Measurements from ENCODE around the gene DCUN1D3.

DCUN1D3 gene

DNA sequence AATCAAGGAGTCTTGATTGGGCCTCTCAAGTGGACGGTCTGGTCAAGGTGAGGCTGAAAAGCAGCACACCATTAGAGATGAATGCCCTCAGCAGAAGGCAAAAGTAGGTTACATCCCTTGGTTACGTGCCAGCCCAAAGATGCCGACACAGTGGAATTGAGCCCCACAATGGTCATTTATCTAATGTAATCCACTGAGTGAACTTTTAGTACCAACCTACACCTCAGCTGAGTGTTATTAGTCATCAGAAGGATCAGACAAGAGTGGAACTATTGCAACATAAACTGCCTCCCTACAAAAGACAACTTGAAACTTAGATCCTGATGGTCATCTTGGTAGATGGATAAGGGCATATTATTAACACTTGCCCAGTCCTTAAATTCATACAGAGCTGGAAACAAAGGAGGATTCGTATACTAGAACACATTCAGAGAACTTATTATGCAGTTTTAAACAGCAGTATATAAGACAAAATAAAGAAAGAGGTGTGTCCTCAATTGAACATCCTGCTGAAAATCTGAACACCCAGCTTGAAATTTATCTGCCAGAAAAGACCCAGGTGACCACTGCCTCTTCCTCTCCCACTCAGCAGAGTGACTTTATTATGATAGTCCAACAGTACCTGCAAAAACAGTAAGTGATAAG lies 2.8 kb downstream of the DCUN1D3 start:
- Histone ChIP-seq H3K27ac (ENCODE audit: insufficient read depth, low read length, poor library complexity, severe bottlenecking) (no peak overlapping the region), H3K36me3 (ENCODE audit: control insufficient read depth, insufficient read depth, low read length) (peaks cover 2% of the 10 kb centered on the region), H3K9me3 (ENCODE audit: control insufficient read depth, low read length) (no peaks in the 10 kb centered on the region), H3K27me3 (replicated peaks; ENCODE audit: control insufficient read depth, insufficient read depth, low read length, poor library complexity, severe bottlenecking) (no peaks in the 10 kb centered on the region), H3K4me1 (ENCODE audit: control insufficient read depth, insufficient read depth, low read length, poor library complexity, severe bottlenecking) (peaks cover 4% of the 10 kb centered on the region), H3K4me3 (ENCODE audit: insufficient read depth, low read depth, low read length, poor library complexity, severe bottlenecking) (no peak overlapping the region)
- DNase-seq: no peak

DNA sequence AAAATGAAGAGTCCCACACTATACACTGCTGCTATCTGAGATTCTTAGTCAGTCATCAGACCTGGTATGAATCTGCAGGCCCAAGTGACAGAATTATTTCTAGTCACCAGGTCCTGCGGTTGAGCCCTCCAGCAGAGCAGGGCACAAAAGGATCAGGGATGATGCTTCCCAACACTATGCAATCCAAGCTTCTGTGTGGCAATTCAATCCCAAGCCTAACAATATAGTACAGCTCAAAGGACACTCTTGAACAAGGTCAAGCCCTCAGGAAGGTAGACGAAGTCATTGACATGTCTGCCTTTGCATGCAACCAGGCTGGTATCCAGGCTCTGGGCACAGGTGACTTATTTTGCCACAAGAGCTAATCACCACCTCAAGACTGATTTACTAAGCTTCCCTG lies 5.8 kb downstream of the DCUN1D3 start:
- Histone ChIP-seq H3K27me3 (replicated peaks; ENCODE audit: control insufficient read depth, insufficient read depth, low read length, poor library complexity, severe bottlenecking) (no peaks in the 10 kb centered on the region), H3K27ac (ENCODE audit: insufficient read depth, low read length, poor library complexity, severe bottlenecking) (no peak overlapping the region), H3K36me3 (ENCODE audit: control insufficient read depth, insufficient read depth, low read length) (peaks cover 6% of the 10 kb centered on the region), H3K4me3 (ENCODE audit: insufficient read depth, low read depth, low read length, poor library complexity, severe bottlenecking) (no peak overlapping the region), H3K9me3 (ENCODE audit: control insufficient read depth, low read length) (no peaks in the 10 kb centered on the region), H3K4me1 (ENCODE audit: control insufficient read depth, insufficient read depth, low read length, poor library complexity, severe bottlenecking) (no peaks in the 10 kb centered on the region)
- no peak for DNase-seq

DNA sequence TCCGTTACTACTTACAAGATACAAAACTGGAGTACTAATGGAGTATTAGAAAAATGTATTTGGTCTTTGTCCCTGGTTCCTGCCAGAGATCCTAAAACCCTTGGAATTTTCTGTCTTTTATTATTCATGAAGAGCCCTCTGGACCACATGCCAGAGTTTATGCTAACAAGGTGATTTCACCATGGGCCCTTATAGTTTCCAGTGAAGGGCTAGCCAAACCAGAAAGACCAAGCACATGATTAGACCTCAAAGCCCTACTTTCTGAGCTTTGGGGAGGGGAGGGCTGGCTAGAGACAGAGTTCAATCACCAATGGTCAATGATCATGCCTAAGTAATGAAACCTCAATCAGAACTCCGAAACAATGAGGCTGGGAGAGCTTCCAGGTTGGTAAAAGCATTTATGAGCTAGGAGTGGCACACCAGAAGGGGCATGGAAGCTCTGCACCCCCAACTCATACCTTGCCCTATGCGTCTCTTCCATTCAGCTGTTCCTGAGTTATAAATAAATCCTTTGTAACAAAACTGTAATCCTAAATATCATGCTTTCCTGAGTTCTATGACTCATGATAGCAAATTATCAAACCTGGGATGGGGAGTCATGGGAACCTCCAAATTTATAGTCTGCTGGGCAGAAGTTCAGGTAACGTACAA lies 10.4 kb downstream of the DCUN1D3 start:
- DNase-seq: no peak
- H3K27ac ChIP-seq (ENCODE audit: insufficient read depth, low read length, poor library complexity, severe bottlenecking): no peak overlapping the region
- no peaks in the 10 kb centered on the region for H3K27me3 ChIP-seq (replicated peaks; ENCODE audit: control insufficient read depth, insufficient read depth, low read length, poor library complexity, severe bottlenecking)
- H3K9me3 ChIP-seq (ENCODE audit: control insufficient read depth, low read length): no peaks in the 10 kb centered on the region
- peaks cover 4% of the 10 kb centered on the region for H3K36me3 ChIP-seq (ENCODE audit: control insufficient read depth, insufficient read depth, low read length)
- H3K4me1 ChIP-seq (ENCODE audit: control insufficient read depth, insufficient read depth, low read length, poor library complexity, severe bottlenecking): no peaks in the 10 kb centered on the region
- H3K4me3 ChIP-seq (ENCODE audit: insufficient read depth, low read depth, low read length, poor library complexity, severe bottlenecking): no peak overlapping the region

DNA sequence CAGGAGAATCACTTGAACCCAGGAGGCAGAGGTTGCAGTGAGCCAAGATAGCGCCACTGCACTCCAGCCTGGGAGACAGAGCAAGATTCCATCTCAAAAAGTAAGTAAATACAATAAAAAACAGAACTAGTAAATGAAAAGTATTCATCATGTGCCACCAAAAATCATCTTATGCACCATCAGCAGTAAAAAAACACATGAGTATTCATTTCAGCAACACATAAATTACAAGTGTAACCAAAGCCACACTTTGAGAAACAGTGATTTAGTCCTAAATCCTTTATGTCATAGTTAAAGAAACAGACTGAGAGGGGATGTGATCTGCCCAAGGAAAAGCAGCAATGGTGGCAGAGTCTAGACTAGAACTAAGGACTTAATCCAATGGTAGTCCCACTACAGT lies 13.0 kb downstream of the DCUN1D3 start:
- no peaks in the 10 kb centered on the region for H3K27me3 ChIP-seq (replicated peaks; ENCODE audit: control insufficient read depth, insufficient read depth, low read length, poor library complexity, severe bottlenecking)
- no peak overlapping the region for H3K27ac ChIP-seq (ENCODE audit: insufficient read depth, low read length, poor library complexity, severe bottlenecking)
- H3K36me3 ChIP-seq (ENCODE audit: control insufficient read depth, insufficient read depth, low read length): peaks cover 4% of the 10 kb centered on the region
- DNase-seq: no peak
- H3K4me3 ChIP-seq (ENCODE audit: insufficient read depth, low read depth, low read length, poor library complexity, severe bottlenecking): no peak overlapping the region
- no peaks in the 10 kb centered on the region for H3K4me1 ChIP-seq (ENCODE audit: control insufficient read depth, insufficient read depth, low read length, poor library complexity, severe bottlenecking)
- H3K9me3 ChIP-seq (ENCODE audit: control insufficient read depth, low read length): no peaks in the 10 kb centered on the region

DNA sequence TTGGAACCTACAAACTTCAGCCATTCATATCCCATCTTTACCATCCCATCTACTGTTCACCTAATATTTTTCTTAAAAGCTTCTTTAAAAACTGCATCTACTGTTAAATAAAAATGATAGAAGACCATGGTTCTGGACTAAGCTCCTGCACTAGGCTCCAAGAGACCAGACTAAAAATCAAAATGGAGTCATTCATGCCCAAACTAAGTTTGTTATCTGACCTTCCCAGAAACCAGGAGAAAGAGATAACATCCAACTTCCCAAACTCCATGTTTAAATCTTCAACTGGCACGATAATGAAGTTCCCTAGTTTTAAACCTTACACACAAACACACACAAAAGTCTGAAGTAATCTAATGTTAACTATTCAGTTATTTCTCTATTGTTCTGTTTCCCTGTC lies 13.8 kb downstream of the DCUN1D3 start:
- DNase-seq: no peak
- Histone ChIP-seq H3K9me3 (ENCODE audit: control insufficient read depth, low read length) (no peaks in the 10 kb centered on the region), H3K4me3 (ENCODE audit: insufficient read depth, low read depth, low read length, poor library complexity, severe bottlenecking) (no peak overlapping the region), H3K27ac (ENCODE audit: insufficient read depth, low read length, poor library complexity, severe bottlenecking) (no peak overlapping the region), H3K36me3 (ENCODE audit: control insufficient read depth, insufficient read depth, low read length) (no peaks in the 10 kb centered on the region), H3K27me3 (replicated peaks; ENCODE audit: control insufficient read depth, insufficient read depth, low read length, poor library complexity, severe bottlenecking) (no peaks in the 10 kb centered on the region), H3K4me1 (ENCODE audit: control insufficient read depth, insufficient read depth, low read length, poor library complexity, severe bottlenecking) (no peaks in the 10 kb centered on the region)

DNA sequence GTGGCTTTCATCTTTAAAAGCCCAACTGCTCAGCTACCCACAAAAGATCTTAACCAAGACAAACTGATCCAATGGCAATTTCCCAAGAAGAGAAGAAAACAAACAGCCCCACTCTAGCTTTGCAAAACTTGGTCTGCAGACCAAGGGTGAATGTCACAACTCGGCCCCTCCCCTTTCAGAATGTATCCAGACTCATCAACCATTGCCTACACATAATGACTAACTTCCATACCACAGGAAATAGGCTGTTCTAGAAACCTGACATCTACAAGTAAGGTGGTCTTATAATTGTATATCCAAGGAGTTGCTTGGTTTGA lies 16.0 kb downstream of the DCUN1D3 start:
- Histone ChIP-seq H3K36me3 (ENCODE audit: control insufficient read depth, insufficient read depth, low read length) (no peaks in the 10 kb centered on the region), H3K4me3 (ENCODE audit: insufficient read depth, low read depth, low read length, poor library complexity, severe bottlenecking) (no peak overlapping the region), H3K9me3 (ENCODE audit: control insufficient read depth, low read length) (no peaks in the 10 kb centered on the region), H3K27me3 (replicated peaks; ENCODE audit: control insufficient read depth, insufficient read depth, low read length, poor library complexity, severe bottlenecking) (no peaks in the 10 kb centered on the region), H3K4me1 (ENCODE audit: control insufficient read depth, insufficient read depth, low read length, poor library complexity, severe bottlenecking) (no peaks in the 10 kb centered on the region), H3K27ac (ENCODE audit: insufficient read depth, low read length, poor library complexity, severe bottlenecking) (no peak overlapping the region)
- no peak for DNase-seq

DNA sequence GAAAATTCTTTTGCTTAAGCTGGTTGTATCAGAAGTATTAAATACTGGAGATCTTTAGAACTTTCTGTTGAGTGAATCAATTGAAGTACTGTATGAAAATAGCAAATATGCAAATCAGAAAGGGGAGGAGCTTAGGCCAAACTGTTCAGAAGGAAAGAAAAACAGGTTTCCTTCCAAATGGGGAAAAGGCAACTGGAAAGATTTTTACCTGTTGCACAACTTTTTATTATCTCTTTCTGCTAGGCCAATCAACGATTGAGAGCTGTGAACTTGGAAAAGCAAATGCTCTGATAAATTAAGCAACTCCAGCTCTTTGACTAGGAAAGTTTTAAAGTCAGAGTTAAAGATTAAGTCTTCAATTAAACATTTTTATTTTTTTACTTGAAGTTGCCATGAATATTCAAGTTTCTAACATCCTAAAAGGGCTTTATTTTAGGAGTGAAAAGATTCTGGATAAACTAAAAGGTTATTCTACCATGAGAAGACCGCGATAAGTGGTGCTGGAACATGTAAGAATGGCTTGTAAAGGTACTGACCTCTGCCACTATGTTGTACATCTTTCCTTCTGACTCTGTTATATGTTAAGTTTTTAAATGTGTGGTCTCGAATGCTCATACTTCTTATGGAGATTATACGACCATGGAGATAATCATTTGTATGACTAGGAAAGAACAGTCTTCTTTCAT lies 16.5 kb downstream of the DCUN1D3 start:
- no peaks in the 10 kb centered on the region for H3K9me3 ChIP-seq (ENCODE audit: control insufficient read depth, low read length)
- no peaks in the 10 kb centered on the region for H3K36me3 ChIP-seq (ENCODE audit: control insufficient read depth, insufficient read depth, low read length)
- H3K4me3 ChIP-seq (ENCODE audit: insufficient read depth, low read depth, low read length, poor library complexity, severe bottlenecking): no peak overlapping the region
- no peak overlapping the region for H3K27ac ChIP-seq (ENCODE audit: insufficient read depth, low read length, poor library complexity, severe bottlenecking)
- no peaks in the 10 kb centered on the region for H3K4me1 ChIP-seq (ENCODE audit: control insufficient read depth, insufficient read depth, low read length, poor library complexity, severe bottlenecking)
- DNase-seq: no peak
- H3K27me3 ChIP-seq (replicated peaks; ENCODE audit: control insufficient read depth, insufficient read depth, low read length, poor library complexity, severe bottlenecking): no peaks in the 10 kb centered on the region

DNA sequence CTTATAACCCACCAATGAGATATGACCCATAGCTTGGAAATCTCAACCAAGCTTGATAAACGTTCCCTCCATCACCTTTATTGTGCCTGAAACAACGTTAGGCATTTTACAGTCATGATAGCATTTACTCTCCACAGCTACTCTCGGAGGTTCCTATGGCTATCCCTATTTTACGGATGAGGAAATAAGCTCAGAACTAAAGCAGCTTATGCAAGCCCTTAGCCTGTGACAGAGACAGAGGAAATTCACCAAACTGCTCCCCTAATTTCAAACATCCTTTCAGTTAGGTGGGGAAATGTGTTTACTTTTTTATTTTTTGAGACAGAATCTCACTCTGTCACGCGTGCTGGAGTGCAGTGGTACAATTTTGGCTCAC lies 18.7 kb downstream of the DCUN1D3 start:
- H3K4me1 ChIP-seq (ENCODE audit: control insufficient read depth, insufficient read depth, low read length, poor library complexity, severe bottlenecking): no peaks in the 10 kb centered on the region
- H3K9me3 ChIP-seq (ENCODE audit: control insufficient read depth, low read length): no peaks in the 10 kb centered on the region
- no peaks in the 10 kb centered on the region for H3K27me3 ChIP-seq (replicated peaks; ENCODE audit: control insufficient read depth, insufficient read depth, low read length, poor library complexity, severe bottlenecking)
- no peak overlapping the region for H3K27ac ChIP-seq (ENCODE audit: insufficient read depth, low read length, poor library complexity, severe bottlenecking)
- no peak for DNase-seq
- no peaks in the 10 kb centered on the region for H3K36me3 ChIP-seq (ENCODE audit: control insufficient read depth, insufficient read depth, low read length)
- no peak overlapping the region for H3K4me3 ChIP-seq (ENCODE audit: insufficient read depth, low read depth, low read length, poor library complexity, severe bottlenecking)

DNA sequence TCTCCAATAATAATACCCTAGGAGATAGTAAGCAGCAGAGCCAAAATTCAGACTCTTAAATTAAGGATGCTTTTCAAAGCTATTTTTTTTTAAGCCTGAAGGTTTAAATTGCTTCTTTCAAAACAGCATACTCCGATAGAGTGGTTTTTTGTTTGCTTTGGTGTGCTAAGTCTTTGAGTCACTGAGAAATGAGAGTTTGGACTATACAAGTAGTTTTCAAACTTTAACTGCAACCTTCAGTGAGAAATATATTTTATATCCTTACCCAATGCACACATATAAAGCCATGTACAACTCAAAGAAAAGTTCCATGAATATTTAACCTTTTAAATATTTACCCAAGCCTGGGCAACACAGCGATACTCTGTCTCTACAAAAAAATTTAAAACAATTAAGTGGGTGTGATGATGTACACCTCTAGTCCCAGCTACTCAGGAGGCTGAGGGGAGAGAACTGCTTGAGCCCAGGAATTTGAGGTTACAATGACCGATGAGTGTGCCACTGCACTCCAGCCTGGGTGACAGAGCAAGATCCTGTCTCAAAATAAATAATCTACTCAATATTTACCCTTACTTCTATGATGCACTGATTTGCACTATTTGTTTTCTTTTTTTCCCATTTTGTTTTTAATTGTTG lies 19.2 kb downstream of the DCUN1D3 start:
- no peak overlapping the region for H3K27ac ChIP-seq (ENCODE audit: insufficient read depth, low read length, poor library complexity, severe bottlenecking)
- H3K36me3 ChIP-seq (ENCODE audit: control insufficient read depth, insufficient read depth, low read length): no peaks in the 10 kb centered on the region
- H3K4me3 ChIP-seq (ENCODE audit: insufficient read depth, low read depth, low read length, poor library complexity, severe bottlenecking): no peak overlapping the region
- no peaks in the 10 kb centered on the region for H3K27me3 ChIP-seq (replicated peaks; ENCODE audit: control insufficient read depth, insufficient read depth, low read length, poor library complexity, severe bottlenecking)
- no peaks in the 10 kb centered on the region for H3K4me1 ChIP-seq (ENCODE audit: control insufficient read depth, insufficient read depth, low read length, poor library complexity, severe bottlenecking)
- DNase-seq: no peak
- H3K9me3 ChIP-seq (ENCODE audit: control insufficient read depth, low read length): no peaks in the 10 kb centered on the region
